Measurements from ENCODE around the gene ASPSCR1. TPM values are rescaled to one million over a fixed set of nuclear protein-coding genes. Genes with fewer than 3 reads are reported as not detected.

ASPSCR1 gene
- total and polyA plus RNA-seq, 12 donors: 10.2 to 177 (median 27.6) TPM

- peaks cover 14% of the 10 kb centered on the region for H3K27me3 ChIP-seq
Measured at GRCh38 chr17:81955058-81955681, 22.3 kb upstream of the ASPSCR1 start.

GRCh38 chr17:81955756-81956544 lies 21.5 kb upstream of the ASPSCR1 start:
- intact Hi-C loops (cut with DNase I): no loop called here
- WGBS, 4 donors: 41 to 81% (median 71%) methylated on average over 5 to 13 of the region's 13 CpGs
- H3K27me3 ChIP-seq: peaks cover 19% of the 10 kb centered on the region
- peaks cover 9 to 11% of the 10 kb centered on the region in 2 donors for H3K4me1 ChIP-seq (replicated peaks in 1 of 2)
- TF ChIP-seq, protein P1, sequence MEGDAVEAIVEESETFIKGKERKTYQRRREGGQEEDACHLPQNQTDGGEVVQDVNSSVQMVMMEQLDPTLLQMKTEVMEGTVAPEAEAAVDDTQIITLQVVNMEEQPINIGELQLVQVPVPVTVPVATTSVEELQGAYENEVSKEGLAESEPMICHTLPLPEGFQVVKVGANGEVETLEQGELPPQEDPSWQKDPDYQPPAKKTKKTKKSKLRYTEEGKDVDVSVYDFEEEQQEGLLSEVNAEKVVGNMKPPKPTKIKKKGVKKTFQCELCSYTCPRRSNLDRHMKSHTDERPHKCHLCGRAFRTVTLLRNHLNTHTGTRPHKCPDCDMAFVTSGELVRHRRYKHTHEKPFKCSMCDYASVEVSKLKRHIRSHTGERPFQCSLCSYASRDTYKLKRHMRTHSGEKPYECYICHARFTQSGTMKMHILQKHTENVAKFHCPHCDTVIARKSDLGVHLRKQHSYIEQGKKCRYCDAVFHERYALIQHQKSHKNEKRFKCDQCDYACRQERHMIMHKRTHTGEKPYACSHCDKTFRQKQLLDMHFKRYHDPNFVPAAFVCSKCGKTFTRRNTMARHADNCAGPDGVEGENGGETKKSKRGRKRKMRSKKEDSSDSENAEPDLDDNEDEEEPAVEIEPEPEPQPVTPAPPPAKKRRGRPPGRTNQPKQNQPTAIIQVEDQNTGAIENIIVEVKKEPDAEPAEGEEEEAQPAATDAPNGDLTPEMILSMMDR (IDR thresholded peaks at IDR 0.05): no peak
- no peak for TF ChIP-seq POLR2A (IDR thresholded peaks at IDR 0.05)
- H3K9me3 ChIP-seq (replicated peaks in 1 of 3): no peaks in the 10 kb centered on the region
- no peak overlapping the region for H3K4me3 ChIP-seq
- no peaks in the 10 kb centered on the region for H3K36me3 ChIP-seq (replicated peaks in 1 of 2)
- no peak for DNase-seq
- no peak overlapping the region for H3K27ac ChIP-seq

More at GRCh38 chr17:81955058-81955681, 22.3 kb upstream of the ASPSCR1 start:
- WGBS, 4 donors: 84 to 96% (median 91%) methylated on average over 14 to 26 of the region's 26 CpGs
- Histone ChIP-seq H3K27ac (no peak overlapping the region), H3K4me1 (replicated peaks in 1 of 2) (peaks cover 5 to 8% of the 10 kb centered on the region in 2 donors), H3K4me3 (no peak overlapping the region), H3K9me3 (replicated peaks in 1 of 3) (no peaks in the 10 kb centered on the region), H3K36me3 (replicated peaks in 1 of 2) (no peaks in the 10 kb centered on the region)
- intact Hi-C loops (cut with DNase I): no loop called here
- no peak for DNase-seq
- TF ChIP-seq, protein P1 (IDR thresholded peaks at IDR 0.05): no peak
- TF ChIP-seq POLR2A (IDR thresholded peaks at IDR 0.05): no peak

- TF ChIP-seq, protein P1 (IDR thresholded peaks at IDR 0.05): no peak
- no peak for TF ChIP-seq POLR2A (IDR thresholded peaks at IDR 0.05)
- peaks cover 9 to 11% of the 10 kb centered on the region in 2 donors for H3K4me1 ChIP-seq (replicated peaks in 1 of 2)
- intact Hi-C loops (cut with DNase I): no loop called here
- H3K9me3 ChIP-seq (replicated peaks in 1 of 3): no peaks in the 10 kb centered on the region
- H3K27ac ChIP-seq: no peak overlapping the region
- H3K4me3 ChIP-seq: no peak overlapping the region
- 71 to 83% (median 76%) methylated on average over 10 to 45 of the region's 45 CpGs for WGBS, 4 donors
- no peak for DNase-seq
- H3K27me3 ChIP-seq: peaks cover 24% of the 10 kb centered on the region
- H3K36me3 ChIP-seq (replicated peaks in 1 of 2): no peaks in the 10 kb centered on the region
Measured at GRCh38 chr17:81956607-81957589, 20.5 kb upstream of the ASPSCR1 start.
